Activated naive CD8-positive, alpha-beta T cell treated with anti-CD3 and anti-CD28 coated beads for 36 hours (primary cell): ENCODE measurements around the gene PRRC2B. TPM values are rescaled to one million over a fixed set of nuclear protein-coding genes. Genes with fewer than 3 reads are reported as not detected.
"Not testable (repeated sequence)": the region's sequence is repeated elsewhere in the genome, so short reads cannot be mapped to it uniquely, and the experiment has no call there.

Experiments used
- DNase-seq: peaks from one replicate; pipeline ENCODE4 v3.0.0; 2021
- H3K27ac Mint-ChIP-seq: one replicate; pipeline ENCODE4 v1.8.0; 2022; ENCODE audit warnings: mild to moderate bottlenecking, moderate library complexity, mixed read lengths
- H3K27me3 Mint-ChIP-seq: one replicate; pipeline ENCODE4 v1.8.0; 2022; ENCODE audit warnings: mild to moderate bottlenecking, mixed read lengths
- H3K36me3 Mint-ChIP-seq: one replicate; pipeline ENCODE4 v1.8.0; 2021; ENCODE audit warnings: mild to moderate bottlenecking, mixed read lengths
- H3K4me1 Mint-ChIP-seq: one replicate; pipeline ENCODE4 v1.8.0; 2021; ENCODE audit warnings: mixed read lengths
- H3K4me3 Mint-ChIP-seq: one replicate; pipeline ENCODE4 v1.8.0; 2022; ENCODE audit warnings: mild to moderate bottlenecking, moderate library complexity, mixed read lengths
- H3K9me3 Mint-ChIP-seq: one replicate; pipeline ENCODE4 v1.8.0; 2022; ENCODE audit warnings: mixed read lengths
- total RNA-seq, 2 experiments: library from RNA; stranded (reverse); gene quantifications; one replicate each; pipeline ENCODE4 v1.2.3, GENCODE V29; 2021

The PRRC2B gene
- total RNA-seq: 100 to 1,000 TPM; 128 to 135 TPM

DNA sequence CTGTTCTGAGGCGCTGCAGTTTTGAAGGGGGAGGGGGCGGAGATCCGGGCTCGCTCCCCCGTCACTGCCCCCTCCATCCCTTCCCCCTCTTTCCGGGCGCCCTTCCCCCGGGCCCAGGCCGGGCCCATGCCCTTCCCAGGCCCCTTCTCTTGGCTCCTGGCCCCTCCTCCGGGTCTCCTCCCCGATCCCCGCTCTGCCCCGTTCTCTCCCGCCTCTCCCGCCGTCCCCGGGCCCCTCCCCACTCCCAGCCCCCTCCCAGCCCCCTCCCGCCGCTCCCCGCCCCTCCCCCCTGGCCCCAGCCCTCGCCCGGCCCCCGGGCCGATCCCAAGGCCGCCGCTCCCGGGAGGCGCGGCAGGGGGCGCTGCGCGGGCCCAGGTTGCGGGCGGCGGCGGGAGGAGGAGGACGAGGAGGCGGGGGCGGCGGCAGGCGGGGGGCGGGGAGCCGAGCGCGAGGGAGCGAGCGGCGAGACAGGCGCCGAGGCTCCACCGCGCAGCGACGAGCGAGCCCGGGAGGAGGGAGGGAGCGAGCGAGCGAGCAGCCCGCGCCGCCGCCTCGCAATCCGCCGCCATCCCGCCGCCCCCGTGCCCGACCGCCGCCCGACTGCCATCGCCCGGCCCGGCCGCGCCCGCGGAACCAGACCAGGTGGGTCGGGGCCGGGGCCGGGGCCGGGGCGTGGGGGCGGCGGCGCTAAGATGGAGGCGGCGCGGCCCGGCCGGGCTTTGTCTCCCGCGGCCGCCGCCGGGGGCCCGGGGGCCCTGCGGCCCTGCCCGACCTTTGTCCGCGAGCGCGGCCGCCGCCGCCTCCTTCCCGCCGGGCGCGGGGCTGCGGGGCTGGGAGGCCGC, at the start of gene PRRC2B:
Gene PRRC2B, plus strand, starts transcription at position 465 of the 842 bp plus-strand sequence. CDS start 36,059 bp downstream, outside the sequence.
- H3K4me3 Mint-ChIP-seq: peak within 1 kb of the TSS; percentile 88
- DNase-seq: peak; percentile 87
- H3K4me1 Mint-ChIP-seq: peaks cover 43% of the 10 kb centered on the region
- H3K9me3 Mint-ChIP-seq: no peaks in the 10 kb centered on the region
- H3K27me3 Mint-ChIP-seq: no peaks in the 10 kb centered on the region
- peaks cover 22% of the 10 kb centered on the region for H3K36me3 Mint-ChIP-seq
- peak within 1 kb of the TSS; percentile 95 for H3K27ac Mint-ChIP-seq

GRCh38 chr9:131344931-131345535, 48.9 kb upstream of the PRRC2B start:
- H3K27ac Mint-ChIP-seq, H3K27me3 Mint-ChIP-seq, H3K9me3 Mint-ChIP-seq, H3K4me3 Mint-ChIP-seq, DNase-seq, H3K36me3 Mint-ChIP-seq, H3K4me1 Mint-ChIP-seq: not testable (repeated sequence)

DNA sequence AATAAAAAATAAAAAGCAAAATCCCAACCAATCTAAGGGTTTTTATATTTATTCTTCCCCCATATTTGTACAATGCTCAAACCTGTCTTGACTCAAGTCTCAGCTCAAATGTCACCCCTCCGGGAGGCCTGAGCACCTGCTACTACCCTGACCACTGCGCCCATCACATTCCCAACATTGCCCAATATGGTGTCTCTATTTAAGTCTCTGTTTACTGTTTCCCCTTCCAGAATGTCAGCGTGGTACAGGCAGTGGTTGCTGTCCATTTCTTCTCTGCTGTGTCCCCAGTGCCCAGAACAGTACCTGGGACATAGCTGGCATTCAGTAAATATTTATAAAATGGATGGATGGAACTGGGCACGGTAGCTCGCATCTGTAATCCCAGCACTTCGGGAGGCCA, 47.3 kb upstream of the PRRC2B start:
- Mint-ChIP-seq H3K4me1 (peaks cover 7% of the 10 kb centered on the region), H3K27ac (no peak overlapping the region), H3K27me3 (peaks cover 3% of the 10 kb centered on the region), H3K36me3 (no peaks in the 10 kb centered on the region), H3K4me3 (no peak overlapping the region), H3K9me3 (no peaks in the 10 kb centered on the region)
- DNase-seq: no peak

- no peaks in the 10 kb centered on the region for H3K36me3 Mint-ChIP-seq
- no peak overlapping the region for H3K27ac Mint-ChIP-seq
- H3K4me3 Mint-ChIP-seq: no peak overlapping the region
Observed at GRCh38 chr9:131347376-131348020, 46.4 kb upstream of the PRRC2B start.

DNA sequence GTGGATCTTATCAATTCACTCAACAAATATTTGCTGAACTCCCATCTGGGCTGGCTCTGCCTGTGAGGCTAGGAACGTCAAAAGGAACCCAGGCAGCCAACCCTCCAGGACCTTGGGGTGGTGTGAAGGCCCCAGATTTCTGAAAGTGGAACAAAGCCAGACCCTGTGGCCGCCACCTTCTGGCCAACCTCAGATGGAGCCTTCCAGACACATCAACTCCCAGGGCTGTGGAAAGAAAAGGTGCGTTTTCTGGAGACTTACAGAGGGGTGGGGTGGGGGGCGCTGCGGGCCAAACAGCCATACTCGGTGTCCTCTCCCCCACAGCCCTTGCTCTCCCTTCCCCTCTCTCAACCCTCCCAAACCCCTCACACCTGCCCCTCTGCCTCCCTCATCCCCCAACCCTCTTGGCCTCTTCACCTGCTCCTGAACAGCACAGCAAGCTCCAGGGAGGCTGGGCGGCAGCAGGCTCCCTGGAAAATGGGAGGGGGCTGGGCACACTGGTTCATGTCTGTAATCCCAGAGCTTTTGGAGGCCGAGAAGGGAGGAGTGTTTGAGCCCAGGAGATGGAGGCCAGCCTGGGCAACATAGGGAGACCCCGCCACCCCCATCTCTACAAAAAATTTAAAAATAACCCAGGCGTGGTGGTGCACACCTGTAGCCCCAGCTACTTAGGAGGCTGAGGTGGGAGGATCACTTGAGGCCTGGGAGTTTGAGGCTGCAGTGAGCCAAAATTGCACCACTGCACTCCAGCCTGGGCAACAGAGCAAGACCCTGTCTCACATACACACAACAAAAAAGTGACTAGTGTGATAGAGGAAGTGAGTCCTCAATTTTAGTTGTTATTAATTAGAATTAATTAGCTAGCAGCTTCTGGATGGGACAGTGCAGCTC, 45.0 kb upstream of the PRRC2B start:
- Mint-ChIP-seq H3K4me1 (peaks cover 7% of the 10 kb centered on the region), H3K27ac (no peak overlapping the region), H3K27me3 (peaks cover 3% of the 10 kb centered on the region), H3K36me3 (no peaks in the 10 kb centered on the region), H3K4me3 (no peak overlapping the region), H3K9me3 (no peaks in the 10 kb centered on the region)
- no peak for DNase-seq

More at GRCh38 chr9:131347376-131348020, 46.4 kb upstream of the PRRC2B start:
- no peak for DNase-seq
- Mint-ChIP-seq H3K4me1 (peaks cover 7% of the 10 kb centered on the region), H3K9me3 (no peaks in the 10 kb centered on the region), H3K27me3 (peaks cover 3% of the 10 kb centered on the region)

DNA sequence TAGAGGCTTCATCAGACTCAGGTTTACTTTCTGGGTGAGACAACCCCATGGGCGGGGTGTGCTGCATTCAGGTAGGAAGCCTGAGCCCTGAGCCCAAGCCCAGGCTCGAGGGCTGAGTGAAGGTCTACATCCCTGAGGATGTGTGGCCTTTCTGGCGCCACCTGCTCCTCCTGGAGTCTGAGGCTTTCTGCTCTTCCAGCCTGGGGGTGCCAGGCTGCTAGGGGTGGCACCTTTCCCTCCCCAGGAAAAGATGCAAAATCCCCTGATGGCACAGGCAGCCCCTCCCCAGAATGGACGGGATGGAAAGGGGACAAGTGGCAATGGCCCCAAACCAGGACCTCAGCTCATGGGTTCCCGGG, 44.4 kb upstream of the PRRC2B start:
- Mint-ChIP-seq H3K36me3 (no peaks in the 10 kb centered on the region), H3K9me3 (no peaks in the 10 kb centered on the region), H3K4me3 (no peak overlapping the region), H3K27me3 (no peaks in the 10 kb centered on the region), H3K4me1 (peaks cover 7% of the 10 kb centered on the region), H3K27ac (no peak overlapping the region)
- DNase-seq: no peak

- peak overlapping the region; percentile 54 for H3K4me3 Mint-ChIP-seq
- no peaks in the 10 kb centered on the region for H3K9me3 Mint-ChIP-seq
- H3K27ac Mint-ChIP-seq: peak overlapping the region; percentile 72
Observed at GRCh38 chr9:131349881-131350563, 43.9 kb upstream of the PRRC2B start.

DNA sequence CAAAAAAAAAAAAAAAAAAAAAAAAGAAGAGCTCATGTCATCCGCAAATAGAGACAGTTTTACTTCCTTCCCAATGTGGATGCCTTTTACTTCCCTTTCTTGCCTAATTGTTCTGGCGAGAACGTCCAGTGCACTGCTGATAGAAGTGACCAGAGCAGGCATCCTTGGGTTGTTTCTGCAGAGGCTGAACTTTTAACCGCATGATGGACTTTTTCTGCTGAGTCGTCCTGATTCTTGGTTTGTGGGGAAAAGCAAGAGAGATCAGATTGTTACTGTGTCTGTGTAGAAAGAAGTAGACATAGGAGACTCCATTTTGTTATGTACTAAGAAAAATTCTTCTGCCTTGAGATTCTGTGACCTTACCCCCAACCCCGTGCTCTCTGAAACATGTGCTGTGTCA, 37.4 kb upstream of the PRRC2B start:
- H3K4me1 Mint-ChIP-seq: peaks cover 19% of the 10 kb centered on the region

More at GRCh38 chr9:131349881-131350563, 43.9 kb upstream of the PRRC2B start:
- Mint-ChIP-seq H3K4me1 (peaks cover 7% of the 10 kb centered on the region), H3K27me3 (no peaks in the 10 kb centered on the region), H3K36me3 (no peaks in the 10 kb centered on the region)
- DNase-seq: peak; percentile 88

DNA sequence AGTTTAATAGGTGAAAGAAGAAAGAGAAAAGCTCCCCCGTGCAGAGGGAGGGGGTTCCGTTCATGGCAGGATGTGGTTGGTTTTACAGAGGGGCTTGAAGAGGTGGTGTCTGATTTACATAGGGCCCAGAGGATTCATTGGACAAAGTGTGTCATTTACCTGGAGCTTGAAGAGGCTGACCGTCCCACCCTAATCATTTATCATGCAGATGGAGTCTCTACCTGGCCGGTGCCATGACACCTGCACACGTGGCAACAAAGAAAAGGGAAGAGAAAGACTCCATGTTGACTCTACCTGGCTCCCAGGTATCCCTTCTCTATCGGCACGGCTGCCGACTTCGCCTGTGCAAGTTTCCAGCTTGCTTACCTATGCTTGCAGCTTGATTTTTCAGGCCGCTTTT, 35.3 kb upstream of the PRRC2B start:
- Mint-ChIP-seq H3K4me3 (peak overlapping the region; percentile 54), H3K27ac (peak overlapping the region; percentile 40)
- no peak for DNase-seq

More for the DNA sequence above, 37.4 kb upstream of the PRRC2B start:
- DNase-seq, H3K9me3 Mint-ChIP-seq, H3K27ac Mint-ChIP-seq, H3K36me3 Mint-ChIP-seq, H3K27me3 Mint-ChIP-seq, H3K4me3 Mint-ChIP-seq: not testable (repeated sequence)

DNA sequence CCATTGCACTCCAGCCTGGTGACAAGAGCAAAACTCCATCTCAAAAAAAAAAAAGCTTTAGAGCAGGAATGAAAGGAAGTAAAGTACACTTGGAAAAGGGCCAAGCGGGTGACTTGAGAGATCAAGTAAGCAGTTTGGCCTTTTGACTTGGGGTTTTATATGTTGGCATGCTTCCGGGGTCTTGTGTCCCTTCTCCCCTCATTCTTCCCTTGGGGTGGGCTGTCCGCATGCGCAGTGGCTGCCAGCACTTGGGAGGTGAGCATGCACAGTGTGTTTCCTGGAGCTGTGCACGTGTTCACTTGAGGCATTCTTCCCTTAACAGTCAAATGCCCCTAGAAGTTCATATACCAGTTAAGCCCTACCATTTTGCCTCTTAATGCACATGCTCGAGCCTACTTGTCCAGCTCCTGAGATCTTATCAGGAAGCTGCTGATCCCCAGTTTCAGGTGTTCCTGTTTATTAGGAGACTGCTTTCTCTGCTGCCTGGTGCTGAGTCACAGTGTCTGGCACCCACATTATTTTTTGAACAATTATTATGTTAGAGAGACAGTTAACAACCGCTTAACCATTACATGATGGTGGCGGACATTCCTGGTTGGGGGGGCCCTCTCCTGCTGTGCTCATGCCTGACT, 32.6 kb upstream of the PRRC2B start:
- Mint-ChIP-seq H3K4me1 (peaks cover 32% of the 10 kb centered on the region), H3K9me3 (no peaks in the 10 kb centered on the region), H3K27ac (peak overlapping the region; percentile 93), H3K27me3 (no peaks in the 10 kb centered on the region), H3K4me3 (peak overlapping the region; percentile 57), H3K36me3 (no peaks in the 10 kb centered on the region)
- DNase-seq: peak; percentile 65

More for the DNA sequence above, 35.3 kb upstream of the PRRC2B start:
- Mint-ChIP-seq H3K36me3 (no peaks in the 10 kb centered on the region), H3K9me3 (no peaks in the 10 kb centered on the region), H3K4me1 (peaks cover 27% of the 10 kb centered on the region), H3K27me3 (no peaks in the 10 kb centered on the region)

- Mint-ChIP-seq H3K27me3 (no peaks in the 10 kb centered on the region), H3K36me3 (no peaks in the 10 kb centered on the region), H3K9me3 (no peaks in the 10 kb centered on the region), H3K4me3 (no peak overlapping the region), H3K27ac (no peak overlapping the region), H3K4me1 (peaks cover 25% of the 10 kb centered on the region)
- DNase-seq: no peak
Observed at GRCh38 chr9:131365546-131365945, 28.3 kb upstream of the PRRC2B start.

- Mint-ChIP-seq H3K4me3 (no peak overlapping the region), H3K27me3 (no peaks in the 10 kb centered on the region), H3K4me1 (peaks cover 17% of the 10 kb centered on the region), H3K9me3 (no peaks in the 10 kb centered on the region), H3K27ac (no peak overlapping the region), H3K36me3 (no peaks in the 10 kb centered on the region)
- DNase-seq: no peak
Observed at GRCh38 chr9:131366761-131367401, 27.0 kb upstream of the PRRC2B start.

DNA sequence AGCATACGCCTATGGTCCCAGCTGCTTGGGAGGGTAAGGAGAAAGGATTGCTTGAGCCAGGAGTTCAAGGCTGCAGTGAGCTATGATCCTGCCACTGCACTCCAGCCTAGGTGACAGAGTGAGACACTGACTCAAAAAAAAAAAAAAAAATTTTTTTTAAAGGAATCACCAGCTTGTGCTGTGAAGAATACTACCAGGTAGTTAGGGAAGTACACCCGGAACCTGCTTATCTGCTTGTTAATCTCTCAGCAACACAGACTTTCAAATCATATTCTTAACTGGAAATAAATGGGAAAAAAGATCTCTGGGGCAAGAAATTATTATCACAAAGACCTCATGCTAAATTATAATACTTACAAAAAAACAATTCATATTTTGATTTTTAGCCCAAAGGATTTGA, 26.4 kb upstream of the PRRC2B start:
- no peak for DNase-seq
- no peaks in the 10 kb centered on the region for H3K36me3 Mint-ChIP-seq
- no peaks in the 10 kb centered on the region for H3K9me3 Mint-ChIP-seq
- H3K4me1 Mint-ChIP-seq: peaks cover 23% of the 10 kb centered on the region
- H3K27me3 Mint-ChIP-seq: no peaks in the 10 kb centered on the region
- H3K27ac Mint-ChIP-seq: no peak overlapping the region
- H3K4me3 Mint-ChIP-seq: no peak overlapping the region
